ENCODE measurements around the gene PPIP5K1.

PPIP5K1 gene

GRCh38 chr15:43518197-43518761, 71.7 kb downstream of the PPIP5K1 start:
- peak; percentile 67 for DNase-seq (ENCODE audit: low spot score)

GRCh38 chr15:43517354-43518196, 72.4 kb downstream of the PPIP5K1 start, which contains the start of gene MAP1A:
MAP1A (plus strand) TSS chr15:43517608; CDS start chr15:43521474, 3,866 bp downstream.
- peak; percentile 88 for DNase-seq (ENCODE audit: low spot score)

- peak; percentile 56 for DNase-seq (ENCODE audit: low spot score)
Observed at GRCh38 chr15:43516801-43517353, 73.1 kb downstream of the PPIP5K1 start.

- DNase-seq (ENCODE audit: low spot score), result no peak
Observed at GRCh38 chr15:43516185-43516584, 73.8 kb downstream of the PPIP5K1 start.

GRCh38 chr15:43515741-43516140, 74.3 kb downstream of the PPIP5K1 start:
- DNase-seq (ENCODE audit: low spot score), result no peak

- DNase-seq (ENCODE audit: low spot score), result peak; percentile 61
Observed at GRCh38 chr15:43514241-43515057, 75.6 kb downstream of the PPIP5K1 start.

GRCh38 chr15:43513550-43513949, 76.5 kb downstream of the PPIP5K1 start:
- DNase-seq (ENCODE audit: low spot score), result no peak

GRCh38 chr15:43511012-43511885, 78.8 kb downstream of the PPIP5K1 start:
- peak; percentile 80 for DNase-seq (ENCODE audit: low spot score)

GRCh38 chr15:43510200-43511011, 79.6 kb downstream of the PPIP5K1 start:
- peak; percentile 99 for DNase-seq (ENCODE audit: low spot score)

GRCh38 chr15:43509660-43510199, 80.3 kb downstream of the PPIP5K1 start:
- DNase-seq (ENCODE audit: low spot score), result peak; percentile 60

- DNase-seq (ENCODE audit: low spot score), result peak; percentile 58
Observed at GRCh38 chr15:43508991-43509659, 80.9 kb downstream of the PPIP5K1 start.

GRCh38 chr15:43508421-43508820, 81.6 kb downstream of the PPIP5K1 start:
- DNase-seq (ENCODE audit: low spot score), result no peak

- no peak for DNase-seq (ENCODE audit: low spot score)
Observed at GRCh38 chr15:43505738-43506137, 84.3 kb downstream of the PPIP5K1 start.

- no peak for DNase-seq (ENCODE audit: low spot score)
Observed at GRCh38 chr15:43499635-43500034, 90.4 kb downstream of the PPIP5K1 start.

GRCh38 chr15:43498990-43499389, 91.0 kb downstream of the PPIP5K1 start:
- no peak for DNase-seq (ENCODE audit: low spot score)

- no peak for DNase-seq (ENCODE audit: low spot score)
Observed at GRCh38 chr15:43493703-43494472, 96.1 kb downstream of the PPIP5K1 start.

- peak; percentile 96 for DNase-seq (ENCODE audit: low spot score)
Observed at GRCh38 chr15:43492673-43493601, 97.1 kb downstream of the PPIP5K1 start, which contains the start of gene TP53BP1. TP53BP1 (minus strand) TSS chr15:43493156; CDS start chr15:43493043, 113 bp downstream.
